SK-N-MC (cell line): ENCODE results near the gene CACNG4.

Experiments
- EZH2 ChIP-seq: fragments of 200-600 bp; sonication (generic); IDR thresholded peaks from one replicate; pipeline ENCODE4 v1.6.1; 2017; ENCODE audit warnings: antibody characterized with exemption
- FOXP2 ChIP-seq: optimal IDR thresholded peaks from 2 replicates; pipeline ENCODE3; 2011; ENCODE audit warnings: mild to moderate bottlenecking, moderate library complexity; ENCODE audit not compliant: insufficient read depth; ENCODE audit errors: extremely low read length, control extremely low read depth
- POLR2AphosphoS5 ChIP-seq: IDR thresholded peaks from 2 replicates; pipeline ENCODE4 v1.6.1; 2012; ENCODE audit warnings: mild to moderate bottlenecking, low read depth, low read length, borderline replicate concordance

GRCh38 chr17:67046398-67046797 is 81.9 kb downstream of the CACNG4 start:
- no peak for TF ChIP-seq EZH2
- no peak for TF ChIP-seq POLR2AphosphoS5
- TF ChIP-seq FOXP2, result no peak
